Islet of Langerhans (tissue), 1 donor: ENCODE results near the gene INSR.

ENCODE experiments used
- FAIRE-seq: peaks from one replicate; lab custom pipeline; 2011; peaks lifted over from hg19 to GRCh38; lab: Jason Lieb, UNC

INSR gene

DNA sequence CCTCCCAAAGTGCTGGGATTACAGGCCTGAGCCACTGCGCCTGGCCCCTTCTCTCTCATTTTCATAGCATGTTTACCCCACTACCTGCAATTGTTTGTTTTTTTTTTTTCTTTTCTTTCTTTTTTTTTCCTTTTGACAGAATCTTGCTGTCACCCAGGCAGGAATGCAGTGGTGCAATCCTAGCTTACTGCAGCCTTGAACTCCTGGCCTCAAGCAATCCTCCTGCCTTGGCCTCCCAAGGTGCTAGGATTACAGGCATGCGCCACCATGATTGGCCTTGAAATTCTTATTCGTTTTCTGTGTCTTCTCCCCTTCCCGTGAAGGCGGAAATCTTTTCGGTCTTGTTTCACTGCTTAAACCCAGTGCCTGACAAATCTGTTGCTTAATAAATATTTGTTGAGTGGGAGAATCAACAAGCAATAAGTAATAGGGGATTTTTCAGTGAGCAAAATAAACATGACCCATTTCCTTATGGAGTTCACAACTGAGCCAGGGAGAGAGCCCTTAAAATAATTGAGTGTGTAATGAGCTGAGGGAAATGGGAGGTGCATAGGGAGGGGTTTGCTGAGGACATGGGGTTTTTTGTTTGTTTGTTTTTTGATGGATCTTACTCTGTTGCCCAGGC, 1.8 kb upstream of the INSR start:
- FAIRE-seq: no peak

DNA sequence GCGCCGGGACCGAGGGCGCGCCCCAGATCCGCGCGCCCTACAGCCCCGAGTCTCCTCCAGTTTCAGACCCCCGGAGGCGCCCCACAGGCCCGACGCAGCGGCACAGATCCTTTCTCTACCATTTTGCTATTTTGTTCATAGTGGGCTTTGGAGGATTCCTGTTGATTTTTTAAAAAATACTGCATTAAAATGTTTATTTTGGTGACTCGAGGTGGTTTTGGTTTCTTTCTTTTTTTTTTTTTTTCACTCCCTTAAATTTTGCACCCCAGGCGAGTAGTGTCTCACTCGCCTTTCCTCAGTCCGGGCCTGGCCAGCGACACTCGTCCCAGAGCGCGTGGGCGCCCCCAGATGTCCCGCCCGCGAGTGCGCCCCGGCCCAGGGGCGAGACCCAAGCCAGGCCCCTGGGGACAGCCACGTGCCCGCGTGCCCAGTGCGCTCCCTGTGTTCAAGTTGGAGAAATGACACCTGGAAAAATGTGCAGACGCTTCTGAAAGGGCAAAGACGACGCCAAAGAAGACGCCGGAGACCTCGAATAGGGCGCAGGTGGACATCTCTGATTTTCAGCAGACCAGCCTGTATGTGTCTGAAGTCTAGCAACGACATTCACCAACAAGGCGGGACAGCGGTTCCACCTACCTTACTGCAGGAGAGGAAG, 471 bp upstream of the INSR start:
- no peak for FAIRE-seq

DNA sequence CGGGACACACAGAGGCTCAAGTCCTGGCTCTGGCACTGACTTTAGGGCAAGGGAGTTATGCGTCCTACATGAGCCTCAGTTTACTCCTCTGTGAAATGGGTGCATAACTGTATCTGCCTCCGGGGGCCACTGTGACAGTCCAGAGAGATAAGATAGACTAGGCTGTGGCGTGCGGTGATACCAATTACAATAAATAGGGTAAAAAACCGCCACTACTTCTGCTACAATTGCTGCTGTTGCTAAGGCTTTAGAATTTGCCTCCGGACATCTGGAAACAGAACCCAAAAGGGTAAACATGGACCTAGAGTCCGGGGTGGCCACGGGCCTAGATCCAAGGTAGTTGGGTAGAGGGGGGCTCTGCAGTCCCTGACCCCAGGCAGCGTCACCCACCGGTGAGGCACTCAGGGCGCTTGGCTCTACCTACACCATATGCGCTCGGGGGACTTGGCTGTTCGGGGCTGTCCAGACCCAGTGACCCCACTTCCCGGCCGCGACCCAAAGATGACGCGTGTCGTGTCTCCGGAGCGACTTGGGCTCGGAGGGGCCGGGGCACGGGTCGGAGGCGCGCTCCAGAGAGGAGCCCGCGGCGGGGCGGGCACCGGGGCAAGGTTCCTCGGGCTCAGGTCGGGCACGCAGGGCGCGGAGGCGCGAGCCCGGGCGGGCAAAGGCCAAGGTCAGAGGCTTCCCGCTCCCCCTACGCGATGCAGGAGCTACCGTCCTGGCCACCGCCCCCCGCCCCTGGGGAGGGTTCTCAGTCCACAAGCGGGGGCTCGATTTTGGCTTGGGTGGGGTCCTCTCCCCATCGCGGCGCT, 1.1 kb downstream of the INSR start:
- no peak for FAIRE-seq

DNA sequence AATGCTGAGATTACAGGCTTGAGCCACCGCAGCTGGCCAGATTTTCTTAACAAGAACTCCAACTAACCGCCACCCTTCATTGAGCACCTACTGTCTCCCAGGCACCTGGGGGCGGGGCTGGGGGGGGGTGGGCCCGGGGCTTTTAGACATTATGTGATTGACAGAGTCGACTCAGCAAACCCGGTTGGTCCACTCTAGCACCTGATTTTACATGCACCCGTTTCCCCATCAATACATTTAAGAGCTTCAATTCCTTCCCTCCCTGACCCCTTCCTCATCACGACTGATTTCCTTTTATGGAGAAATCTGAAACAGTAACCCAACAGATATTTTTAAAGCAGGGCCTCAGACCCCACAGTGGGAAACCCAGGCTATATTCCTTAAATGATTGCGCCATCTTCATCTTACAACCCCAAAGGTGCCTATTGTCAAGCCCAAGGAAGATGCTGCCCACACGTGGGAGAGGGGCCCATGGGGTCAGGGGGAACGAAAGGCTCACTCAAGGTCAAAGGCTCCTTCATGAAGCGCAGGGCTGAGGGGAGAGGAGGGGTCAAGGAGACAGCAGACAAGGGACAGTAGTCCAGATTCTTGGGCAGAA, 1.8 kb downstream of the INSR start:
- FAIRE-seq: no peak

DNA sequence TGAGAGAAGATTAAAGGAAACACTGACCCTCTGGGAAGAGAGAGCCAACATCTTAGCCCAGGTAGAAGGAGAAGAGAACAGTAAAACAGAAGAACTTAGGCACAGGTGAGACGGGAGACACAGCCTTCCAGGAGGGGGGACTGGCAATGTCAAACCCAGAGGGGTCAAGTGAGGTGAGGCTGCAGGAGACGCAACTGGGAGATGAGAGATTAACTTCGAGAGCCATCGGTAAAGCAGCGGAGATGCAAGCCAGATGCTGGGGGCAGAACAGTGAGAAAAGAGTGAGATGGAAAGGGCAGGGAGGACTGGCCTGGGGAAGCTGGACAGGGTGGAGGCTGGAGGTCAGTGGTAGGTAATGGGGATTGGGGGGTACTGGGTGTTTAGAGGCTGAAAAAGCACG, 5.2 kb downstream of the INSR start:
- FAIRE-seq: no peak

DNA sequence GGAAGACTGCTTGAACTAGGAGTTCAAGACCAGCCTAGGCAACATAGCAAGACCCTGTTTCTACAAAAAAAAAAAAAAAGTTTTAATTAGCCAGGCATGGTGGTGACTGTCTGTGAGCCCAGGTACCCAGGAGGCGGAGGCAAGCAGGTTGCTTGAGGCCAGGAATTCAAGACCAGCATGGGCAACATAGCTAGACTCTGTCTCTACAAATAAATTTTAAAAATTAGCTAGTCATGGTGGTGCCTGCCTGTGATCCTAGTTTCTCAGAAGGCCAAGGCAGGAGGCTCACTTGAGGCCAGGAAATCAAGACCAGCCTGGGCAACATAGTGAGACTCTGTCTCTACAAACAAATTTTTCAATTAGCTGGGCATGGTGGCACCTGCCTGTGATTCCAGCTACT, 6.1 kb downstream of the INSR start:
- no peak for FAIRE-seq

DNA sequence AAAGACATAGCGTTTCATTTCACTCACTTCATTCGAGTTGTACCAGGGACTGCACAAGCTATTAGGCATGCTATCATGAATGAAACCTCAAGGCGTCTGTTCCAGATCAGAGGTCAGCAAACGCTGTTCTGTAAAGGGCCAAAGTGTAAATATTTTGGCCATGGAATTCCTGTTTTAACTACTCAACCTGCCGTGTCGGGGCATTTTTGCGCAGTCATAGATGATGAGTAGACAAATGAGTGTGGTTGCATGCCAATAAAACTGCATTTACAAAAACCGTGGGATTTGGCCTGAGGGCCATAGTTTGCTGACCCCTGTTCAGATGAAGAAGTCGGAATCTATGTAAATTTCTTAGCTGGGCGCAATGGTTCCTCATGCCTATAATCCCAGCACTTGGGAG, 6.5 kb downstream of the INSR start:
- no peak for FAIRE-seq

DNA sequence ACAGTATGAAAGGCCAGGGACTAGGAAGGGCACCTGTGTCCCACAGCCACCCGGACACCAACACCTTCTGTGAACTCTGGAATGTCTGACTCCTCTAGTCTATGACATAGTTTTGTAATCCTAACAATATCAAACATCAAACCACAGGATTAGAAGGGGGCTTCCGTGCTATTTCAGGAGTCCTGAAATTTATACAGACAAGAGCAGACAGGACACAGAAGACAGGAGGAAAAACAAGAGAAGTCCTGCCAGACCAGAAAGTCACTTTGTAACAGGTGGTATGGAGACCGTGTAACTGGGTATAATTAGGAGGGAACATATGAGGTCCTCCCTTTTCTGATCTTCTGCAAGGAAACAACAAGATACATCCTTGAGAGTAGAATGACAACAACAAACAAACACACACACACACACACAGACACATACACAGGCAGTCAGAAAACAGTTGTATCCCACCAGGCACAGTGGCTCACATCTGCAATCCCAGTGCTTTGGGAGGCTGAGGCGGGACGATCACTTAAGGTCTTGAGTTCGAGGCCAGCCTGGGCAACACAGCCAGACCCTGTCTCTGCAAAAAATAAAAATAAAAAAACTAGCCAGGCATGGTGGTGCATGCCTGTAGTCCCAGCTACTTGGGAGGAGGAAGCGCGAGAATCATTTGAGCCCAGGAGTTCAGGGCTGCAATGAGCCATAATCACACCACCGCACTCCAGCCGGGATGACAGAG, 13.1 kb downstream of the INSR start:
- FAIRE-seq: no peak

DNA sequence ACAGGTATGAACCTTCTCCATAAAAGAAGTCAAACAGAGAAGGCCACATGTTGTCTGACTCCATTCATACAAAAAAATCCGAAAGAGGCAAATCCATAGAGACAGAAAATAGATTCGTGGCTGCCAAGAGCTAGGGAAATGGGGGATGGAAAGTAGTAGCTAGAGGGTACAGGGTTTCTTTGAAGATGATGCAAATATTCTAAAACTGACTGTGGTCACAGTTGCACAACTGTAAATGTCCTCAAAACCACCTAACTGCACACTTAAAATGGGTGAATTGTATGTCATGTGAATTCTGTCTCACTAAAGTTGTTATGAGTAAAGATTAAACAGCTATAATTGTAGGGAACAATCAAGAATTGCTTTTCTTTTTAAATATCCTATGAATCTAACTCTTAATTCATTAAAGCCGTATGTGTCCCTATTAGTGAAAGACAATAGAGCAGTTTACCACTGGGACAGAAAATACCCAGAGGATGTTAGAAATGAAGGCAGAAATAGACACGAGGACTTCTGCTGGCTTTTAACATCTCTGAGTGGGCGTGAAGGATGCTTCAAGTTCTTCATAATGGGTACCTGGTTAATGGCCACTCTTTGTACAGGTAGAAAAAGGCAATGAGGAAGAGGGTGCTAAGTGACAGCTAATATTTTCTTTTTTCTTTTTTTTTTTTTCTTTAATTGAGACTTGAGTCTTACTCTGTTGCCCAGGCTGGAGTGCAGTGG, 21.2 kb downstream of the INSR start:
- no peak for FAIRE-seq

DNA sequence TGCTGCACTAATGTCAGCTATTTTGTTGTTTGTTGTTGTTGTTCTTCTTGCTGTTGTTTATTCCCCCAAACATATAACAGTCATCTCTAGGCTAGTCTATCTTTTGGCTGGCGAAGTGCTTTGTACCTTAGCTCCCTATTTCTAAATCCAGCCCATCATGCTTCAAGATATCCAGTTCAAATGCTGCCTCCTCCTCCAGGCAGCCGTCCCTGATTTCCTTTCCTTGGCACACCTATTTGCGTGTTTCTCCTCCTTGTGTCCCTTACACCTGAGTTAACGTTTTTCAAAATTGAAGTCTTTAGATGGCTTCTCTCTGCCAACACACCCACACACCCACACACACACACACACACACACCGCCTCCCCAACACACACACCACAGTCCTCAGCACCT, 25.5 kb downstream of the INSR start:
- FAIRE-seq: no peak

DNA sequence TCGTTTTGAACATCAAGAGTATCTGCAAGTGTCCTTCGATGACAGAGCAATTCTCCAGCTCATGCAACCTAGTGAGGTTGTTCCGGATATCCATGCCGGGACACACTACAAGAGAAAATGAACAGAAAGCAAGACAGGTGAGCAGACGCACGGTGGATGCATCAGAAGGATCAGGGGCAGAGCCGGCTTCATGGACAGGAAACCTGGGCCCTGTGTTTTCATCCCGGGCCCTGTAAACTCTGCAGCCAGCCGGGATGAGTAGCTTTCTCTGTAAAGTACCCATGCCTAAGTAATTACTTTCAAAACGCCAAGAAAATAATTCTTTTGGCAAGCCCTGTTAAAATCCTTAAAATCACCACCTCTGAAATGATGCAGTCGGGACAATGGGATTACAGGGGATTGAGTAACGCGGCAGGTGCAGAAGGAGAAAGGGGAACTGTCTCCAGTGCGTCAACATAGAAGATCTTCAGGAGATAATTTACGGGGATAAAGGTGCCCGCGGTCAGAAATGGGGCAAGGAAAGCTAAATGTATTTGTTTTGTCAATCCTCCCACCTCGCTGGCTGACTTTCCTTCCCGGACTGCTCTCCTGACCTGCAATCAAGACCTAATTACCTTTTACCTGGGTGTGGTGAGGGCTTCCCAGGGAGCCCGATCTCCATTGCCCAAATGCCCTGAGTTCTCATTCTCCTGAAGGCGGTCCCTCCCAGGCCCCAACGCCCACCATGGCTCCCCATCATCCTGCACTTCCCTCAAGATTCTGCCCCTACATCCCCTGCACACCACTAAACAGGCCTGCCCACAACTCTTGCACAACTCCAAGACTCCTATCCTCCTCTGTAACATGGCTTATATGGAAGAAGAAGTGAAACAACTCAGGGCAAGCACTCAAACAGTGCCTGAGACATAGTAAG, 26.2 kb downstream of the INSR start:
- FAIRE-seq: no peak

DNA sequence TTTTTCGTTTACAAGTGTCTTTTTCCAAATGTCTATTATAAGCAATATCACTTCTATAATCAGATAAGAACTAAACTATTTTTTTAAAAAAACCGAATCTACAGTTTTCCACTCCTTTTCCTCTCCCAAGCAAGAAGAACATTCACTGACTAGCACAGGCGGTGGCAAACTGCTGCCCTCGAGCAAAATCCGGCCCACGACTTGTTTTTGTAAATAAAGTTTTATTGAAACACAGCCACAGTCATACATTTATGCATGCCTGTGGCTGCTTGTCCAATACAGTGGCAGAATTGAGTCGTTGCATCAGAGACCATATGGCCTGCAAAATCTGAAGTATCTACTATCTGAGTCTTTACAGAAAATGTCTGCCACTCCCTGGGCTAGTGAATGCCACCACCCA, 27.4 kb downstream of the INSR start:
- no peak for FAIRE-seq

DNA sequence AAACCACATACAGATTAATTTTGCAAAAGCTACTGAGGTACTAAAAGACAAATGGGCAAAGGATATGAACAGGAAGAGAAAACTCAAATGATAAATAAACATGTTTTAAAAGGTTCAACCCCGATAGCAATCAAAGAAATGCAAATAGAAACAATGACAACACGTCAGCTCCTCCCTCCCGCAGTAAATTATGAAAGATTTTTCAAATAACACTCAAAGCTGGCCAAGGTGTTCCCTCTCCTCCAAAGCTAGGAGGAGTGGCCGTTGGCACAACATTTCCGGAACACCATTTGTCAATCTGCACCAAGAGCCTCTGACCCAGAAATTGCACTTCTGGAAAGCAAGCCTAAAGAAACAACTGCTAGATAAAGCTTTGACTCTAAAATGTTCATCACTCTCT, 28.3 kb downstream of the INSR start:
- FAIRE-seq: peak; percentile 33

DNA sequence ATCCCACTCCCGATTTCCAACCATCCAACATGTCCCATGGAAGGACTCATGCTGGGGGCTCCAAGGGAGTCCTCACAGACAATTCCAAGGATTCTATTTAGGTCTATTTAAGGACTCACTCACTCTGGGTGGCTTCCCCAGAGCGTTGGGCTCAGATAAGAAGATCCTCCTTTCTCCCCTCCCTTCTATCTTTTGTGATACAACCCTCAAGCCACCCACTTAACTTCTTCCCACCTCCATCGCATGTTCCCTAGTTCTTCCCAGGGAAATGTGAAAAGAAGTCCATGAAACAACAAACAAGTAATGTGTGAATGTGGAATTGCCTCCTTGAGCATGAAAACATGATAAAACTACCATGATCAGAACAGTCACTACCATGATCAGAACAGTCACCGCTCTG, 29.4 kb downstream of the INSR start:
- no peak for FAIRE-seq

DNA sequence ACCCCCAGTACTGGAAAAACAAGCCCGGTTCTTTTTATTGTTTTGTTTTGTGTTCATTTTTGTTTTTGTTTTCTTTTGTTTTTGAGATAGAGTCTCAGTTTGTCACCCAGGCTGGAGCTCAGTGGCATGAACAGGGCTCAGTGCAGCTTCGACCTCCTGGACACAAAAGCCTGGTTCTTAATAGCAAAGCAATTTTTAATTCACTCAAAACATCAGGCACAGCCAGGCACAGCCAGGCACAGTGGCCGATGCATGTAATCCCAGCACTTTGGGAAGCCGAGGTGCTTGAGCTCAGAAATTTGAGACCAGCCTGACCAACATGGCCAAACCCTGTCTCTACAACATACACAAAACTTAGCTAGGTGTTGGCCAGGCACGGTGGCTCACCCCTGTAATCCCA, 30.7 kb downstream of the INSR start:
- no peak for FAIRE-seq

DNA sequence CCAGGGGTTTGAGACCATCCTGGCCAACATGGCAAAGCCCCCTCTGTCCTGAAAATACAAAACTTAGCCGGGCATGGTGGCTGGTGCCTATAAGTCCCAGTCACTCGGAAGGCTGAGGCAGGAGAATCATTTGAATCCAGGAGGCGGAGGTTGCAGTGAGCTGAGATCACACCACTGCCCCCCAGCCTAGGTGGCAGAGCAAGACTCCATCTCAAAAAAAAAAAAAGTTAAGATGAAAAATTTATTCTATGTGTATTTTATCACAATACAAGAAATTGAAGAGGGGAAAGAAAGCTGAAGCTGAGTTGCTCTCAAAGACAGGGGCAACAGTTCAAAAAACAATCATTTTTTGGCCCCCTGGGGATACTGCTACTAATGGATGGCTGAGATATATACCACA, 31.1 kb downstream of the INSR start:
- no peak for FAIRE-seq

DNA sequence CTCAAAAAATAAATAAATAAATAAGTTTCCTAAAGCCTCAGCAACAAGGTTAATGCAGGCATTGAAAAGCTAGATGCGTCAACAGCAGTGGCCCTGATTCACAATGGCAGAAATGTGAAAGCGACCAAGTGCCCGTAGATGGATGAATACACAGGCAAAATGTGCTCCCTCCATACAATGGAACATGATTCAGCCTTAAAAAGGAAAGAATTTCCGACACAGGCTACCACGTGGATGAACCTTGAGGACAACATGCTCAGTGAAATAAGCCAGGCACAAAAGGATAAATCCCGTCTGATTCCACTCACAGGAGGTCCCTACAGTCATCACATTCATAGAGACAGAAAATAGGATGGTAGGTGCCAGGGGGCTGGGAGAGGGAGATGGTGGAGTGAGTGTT, 31.7 kb downstream of the INSR start:
- no peak for FAIRE-seq

DNA sequence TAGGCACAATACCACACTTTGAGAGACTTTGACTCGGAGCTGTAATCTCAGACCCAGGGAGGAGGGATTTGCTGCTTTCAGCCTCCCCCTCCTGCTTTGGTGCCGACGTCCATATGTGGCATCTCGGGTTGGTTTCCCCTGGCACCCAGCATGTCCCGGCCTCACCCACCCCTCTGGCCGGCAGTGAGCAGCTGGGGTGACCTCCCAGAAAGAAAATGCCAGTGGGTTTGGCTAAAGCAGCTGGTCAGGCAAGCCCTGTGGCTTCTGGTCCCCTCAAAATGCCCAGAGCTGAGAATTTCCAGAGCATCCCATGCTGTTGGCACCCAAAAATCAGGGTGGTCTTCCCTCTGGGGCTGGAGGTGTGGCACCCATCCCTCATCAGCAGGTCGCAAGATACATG, 34.1 kb downstream of the INSR start:
- no peak for FAIRE-seq

DNA sequence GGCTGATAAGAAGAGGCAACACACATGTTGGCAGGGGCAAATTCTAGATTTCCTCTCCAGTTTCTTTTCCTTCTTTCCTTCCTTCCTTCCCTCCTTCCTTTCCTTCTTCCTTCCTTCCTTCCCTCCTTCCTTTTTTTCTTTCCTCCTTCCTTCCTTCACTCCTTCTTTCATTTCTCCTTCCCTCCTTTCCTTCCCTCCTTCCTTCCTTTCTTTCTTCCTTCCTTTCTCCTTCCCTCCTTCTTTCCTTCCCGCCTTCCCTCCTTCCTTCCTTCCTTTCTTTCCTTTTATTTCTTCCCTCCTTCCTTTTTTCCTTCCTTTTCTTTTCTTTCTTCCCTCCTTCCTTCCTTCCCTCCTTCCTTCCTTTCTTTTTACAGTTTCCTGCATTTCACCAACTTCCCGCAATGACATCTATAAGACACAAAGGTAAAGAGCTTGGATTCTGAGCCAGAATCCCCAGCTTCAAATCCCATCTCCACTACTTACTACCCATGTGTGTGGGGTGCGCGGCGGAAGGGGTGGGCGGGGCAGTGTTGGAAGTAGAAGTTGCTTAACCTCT, 35.3 kb downstream of the INSR start:
- FAIRE-seq: no peak

DNA sequence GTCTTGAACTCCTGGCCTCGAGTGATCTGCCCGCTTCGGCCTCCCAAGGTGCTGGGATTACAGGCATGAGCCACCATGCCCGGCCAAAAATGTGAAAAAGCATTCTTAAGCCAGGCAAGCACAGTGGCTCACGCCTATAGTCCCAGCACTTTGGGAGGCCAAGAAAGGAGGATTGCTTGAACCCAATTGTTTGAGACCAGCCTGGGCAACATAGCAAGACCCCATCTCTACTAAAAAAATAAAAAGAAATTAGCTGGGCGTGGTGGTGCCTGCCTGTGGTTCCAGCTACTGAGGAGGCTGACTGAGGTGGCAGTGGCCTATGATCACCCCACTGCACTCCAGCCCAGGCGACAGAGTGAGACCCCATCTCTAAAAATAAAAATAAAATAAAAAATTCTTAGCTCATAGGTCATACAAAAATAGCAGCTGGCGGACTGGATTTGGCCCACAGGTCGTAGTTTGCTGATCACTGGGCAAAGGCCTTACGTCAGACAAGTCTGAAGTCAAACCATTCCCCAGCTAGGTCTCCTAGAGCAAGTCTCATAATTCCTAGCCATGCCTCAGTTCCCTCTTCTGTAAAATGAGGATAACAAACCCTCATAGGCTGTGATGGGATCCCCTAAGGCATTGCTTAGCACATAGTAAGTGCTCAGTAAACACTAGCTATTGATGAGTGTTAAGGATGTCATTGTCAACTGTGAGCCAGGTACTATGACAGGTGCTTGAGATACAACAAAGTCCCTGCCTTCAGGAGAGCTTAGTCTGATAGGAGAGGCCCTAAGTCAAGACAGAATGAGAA, 36.0 kb downstream of the INSR start:
- FAIRE-seq: no peak
